ENCODE measurements around the gene DAGLA.

- TF ChIP-seq JUN (IDR thresholded peaks at IDR 0.05; ENCODE audit: borderline replicate concordance, insufficient read depth, insufficient read length, low read depth) (no peak), MAX (IDR thresholded peaks at IDR 0.05; ENCODE audit: insufficient read depth, insufficient read length) (no peak)
Measured at GRCh38 chr11:61679893-61680621, at the start of gene DAGLA.

All from endothelial cell of umbilical vein (primary cell).